SK-N-SH (cell line): ENCODE results near the gene CADM1. TPM values are rescaled to one million over a fixed set of nuclear protein-coding genes. Genes with fewer than 3 reads are reported as not detected.

ENCODE experiments used
- ELF1 ChIP-seq: IDR thresholded peaks from 2 replicates; pipeline ENCODE4 v1.4.0; 2012
- FOXJ3 ChIP-seq: sonication (generic); formaldehyde crosslinking; IDR thresholded peaks from 2 replicates; pipeline ENCODE4 v1.5.1; 2020; ENCODE audit warnings: mild to moderate bottlenecking, missing genetic modification reagents
- GATA2 ChIP-seq: sonication (generic); formaldehyde crosslinking; IDR thresholded peaks from 2 replicates; pipeline ENCODE4 v1.5.0; 2020; ENCODE audit warnings: mild to moderate bottlenecking, missing genetic modification reagents
- JUND ChIP-seq: IDR thresholded peaks from 2 replicates; pipeline ENCODE4 v1.4.0; 2012
- MXI1 ChIP-seq: IDR thresholded peaks from 2 replicates; pipeline ENCODE4 v1.6.1; 2012; ENCODE audit warnings: mild to moderate bottlenecking, low read depth, low read length, improper control_type of control experiment
- NFIC ChIP-seq: IDR thresholded peaks from 2 replicates; pipeline ENCODE4 v1.4.0; 2012; ENCODE audit warnings: borderline replicate concordance
- RAD21 ChIP-seq: IDR thresholded peaks from 2 replicates; pipeline ENCODE4 v1.6.1; 2012; ENCODE audit warnings: mild to moderate bottlenecking, low read length
- RFX5 ChIP-seq: IDR thresholded peaks from 2 replicates; pipeline ENCODE4 v1.6.1; 2012; ENCODE audit warnings: mild to moderate bottlenecking, improper control_type of control experiment, low read length
- RXRA ChIP-seq: IDR thresholded peaks from 2 replicates; pipeline ENCODE4 v1.4.0; 2012; ENCODE audit warnings: low read depth, mild to moderate bottlenecking, borderline replicate concordance
- TCF12 ChIP-seq: IDR thresholded peaks from 2 replicates; pipeline ENCODE4 v1.4.0; 2012
- YY1 ChIP-seq: IDR thresholded peaks from 2 replicates; pipeline ENCODE4 v1.4.0; 2012; ENCODE audit warnings: low read depth, mild to moderate bottlenecking
- polyA plus RNA-seq, 3 experiments: library from polyadenylated mRNA; depleted of rRNA; stranded (reverse); fragments of >200 nt; gene quantifications; 2 replicates each; pipeline ENCODE4 v1.2.3, GENCODE V29; 2012
- TF ChIP-seq, protein P1 (sequence below): IDR thresholded peaks from 2 replicates; pipeline ENCODE4 v1.6.1; 2012; ENCODE audit warnings: mild to moderate bottlenecking, low read depth, low read length, moderate library complexity
- TF ChIP-seq, protein P2 (sequence below): IDR thresholded peaks from 2 replicates; pipeline ENCODE4 v1.4.0; 2012; ENCODE audit warnings: low read depth, borderline replicate concordance
- TF ChIP-seq, protein P3 (sequence below): IDR thresholded peaks from 2 replicates; pipeline ENCODE4; 2012
- TF ChIP-seq, protein P4 (sequence below): IDR thresholded peaks from 2 replicates; pipeline ENCODE4 v1.4.0; 2012; ENCODE audit warnings: low read depth, borderline replicate concordance
- TF ChIP-seq, protein P5 (sequence below): IDR thresholded peaks from 2 replicates; pipeline ENCODE4 v1.4.0; 2012; ENCODE audit warnings: low read depth

CADM1 gene
- polyA plus RNA-seq, 1 of the 3 experiments (the other 2 are of a cell fraction): 7.9 TPM

DNA sequence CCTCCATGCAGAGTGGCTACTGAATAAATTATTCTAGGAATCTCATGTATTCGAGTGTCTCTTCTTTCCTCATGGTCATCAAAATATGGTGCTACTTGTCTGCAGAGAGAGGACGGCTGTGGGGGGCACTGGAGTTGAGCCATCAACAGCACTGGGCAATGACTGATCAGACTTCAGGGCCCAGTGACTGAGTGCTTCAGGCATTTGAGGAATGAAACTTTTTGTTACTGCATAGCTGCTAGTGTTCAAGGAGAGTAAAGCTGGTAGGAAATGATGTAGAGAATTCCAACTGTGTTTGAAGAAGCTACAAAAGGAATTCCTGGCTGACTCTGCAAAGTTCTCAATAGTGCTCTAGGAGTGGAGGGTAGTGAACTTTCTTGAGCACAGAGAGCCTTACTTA lies 277.7 kb downstream of the CADM1 start (continued):
- TF ChIP-seq, protein P1, sequence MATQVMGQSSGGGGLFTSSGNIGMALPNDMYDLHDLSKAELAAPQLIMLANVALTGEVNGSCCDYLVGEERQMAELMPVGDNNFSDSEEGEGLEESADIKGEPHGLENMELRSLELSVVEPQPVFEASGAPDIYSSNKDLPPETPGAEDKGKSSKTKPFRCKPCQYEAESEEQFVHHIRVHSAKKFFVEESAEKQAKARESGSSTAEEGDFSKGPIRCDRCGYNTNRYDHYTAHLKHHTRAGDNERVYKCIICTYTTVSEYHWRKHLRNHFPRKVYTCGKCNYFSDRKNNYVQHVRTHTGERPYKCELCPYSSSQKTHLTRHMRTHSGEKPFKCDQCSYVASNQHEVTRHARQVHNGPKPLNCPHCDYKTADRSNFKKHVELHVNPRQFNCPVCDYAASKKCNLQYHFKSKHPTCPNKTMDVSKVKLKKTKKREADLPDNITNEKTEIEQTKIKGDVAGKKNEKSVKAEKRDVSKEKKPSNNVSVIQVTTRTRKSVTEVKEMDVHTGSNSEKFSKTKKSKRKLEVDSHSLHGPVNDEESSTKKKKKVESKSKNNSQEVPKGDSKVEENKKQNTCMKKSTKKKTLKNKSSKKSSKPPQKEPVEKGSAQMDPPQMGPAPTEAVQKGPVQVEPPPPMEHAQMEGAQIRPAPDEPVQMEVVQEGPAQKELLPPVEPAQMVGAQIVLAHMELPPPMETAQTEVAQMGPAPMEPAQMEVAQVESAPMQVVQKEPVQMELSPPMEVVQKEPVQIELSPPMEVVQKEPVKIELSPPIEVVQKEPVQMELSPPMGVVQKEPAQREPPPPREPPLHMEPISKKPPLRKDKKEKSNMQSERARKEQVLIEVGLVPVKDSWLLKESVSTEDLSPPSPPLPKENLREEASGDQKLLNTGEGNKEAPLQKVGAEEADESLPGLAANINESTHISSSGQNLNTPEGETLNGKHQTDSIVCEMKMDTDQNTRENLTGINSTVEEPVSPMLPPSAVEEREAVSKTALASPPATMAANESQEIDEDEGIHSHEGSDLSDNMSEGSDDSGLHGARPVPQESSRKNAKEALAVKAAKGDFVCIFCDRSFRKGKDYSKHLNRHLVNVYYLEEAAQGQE: no peak
- TF ChIP-seq, protein P2, sequence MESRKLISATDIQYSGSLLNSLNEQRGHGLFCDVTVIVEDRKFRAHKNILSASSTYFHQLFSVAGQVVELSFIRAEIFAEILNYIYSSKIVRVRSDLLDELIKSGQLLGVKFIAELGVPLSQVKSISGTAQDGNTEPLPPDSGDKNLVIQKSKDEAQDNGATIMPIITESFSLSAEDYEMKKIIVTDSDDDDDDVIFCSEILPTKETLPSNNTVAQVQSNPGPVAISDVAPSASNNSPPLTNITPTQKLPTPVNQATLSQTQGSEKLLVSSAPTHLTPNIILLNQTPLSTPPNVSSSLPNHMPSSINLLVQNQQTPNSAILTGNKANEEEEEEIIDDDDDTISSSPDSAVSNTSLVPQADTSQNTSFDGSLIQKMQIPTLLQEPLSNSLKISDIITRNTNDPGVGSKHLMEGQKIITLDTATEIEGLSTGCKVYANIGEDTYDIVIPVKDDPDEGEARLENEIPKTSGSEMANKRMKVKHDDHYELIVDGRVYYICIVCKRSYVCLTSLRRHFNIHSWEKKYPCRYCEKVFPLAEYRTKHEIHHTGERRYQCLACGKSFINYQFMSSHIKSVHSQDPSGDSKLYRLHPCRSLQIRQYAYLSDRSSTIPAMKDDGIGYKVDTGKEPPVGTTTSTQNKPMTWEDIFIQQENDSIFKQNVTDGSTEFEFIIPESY: no peak
- TF ChIP-seq FOXJ3 (CRISPR knock-in tag): no peak
- TF ChIP-seq YY1: no peak
- no peak for TF ChIP-seq ELF1
- TF ChIP-seq, protein P3, sequence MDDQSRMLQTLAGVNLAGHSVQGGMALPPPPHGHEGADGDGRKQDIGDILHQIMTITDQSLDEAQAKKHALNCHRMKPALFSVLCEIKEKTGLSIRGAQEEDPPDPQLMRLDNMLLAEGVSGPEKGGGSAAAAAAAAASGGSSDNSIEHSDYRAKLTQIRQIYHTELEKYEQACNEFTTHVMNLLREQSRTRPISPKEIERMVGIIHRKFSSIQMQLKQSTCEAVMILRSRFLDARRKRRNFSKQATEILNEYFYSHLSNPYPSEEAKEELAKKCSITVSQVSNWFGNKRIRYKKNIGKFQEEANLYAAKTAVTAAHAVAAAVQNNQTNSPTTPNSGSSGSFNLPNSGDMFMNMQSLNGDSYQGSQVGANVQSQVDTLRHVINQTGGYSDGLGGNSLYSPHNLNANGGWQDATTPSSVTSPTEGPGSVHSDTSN: peak; percentile 46
- TF ChIP-seq, protein P4, sequence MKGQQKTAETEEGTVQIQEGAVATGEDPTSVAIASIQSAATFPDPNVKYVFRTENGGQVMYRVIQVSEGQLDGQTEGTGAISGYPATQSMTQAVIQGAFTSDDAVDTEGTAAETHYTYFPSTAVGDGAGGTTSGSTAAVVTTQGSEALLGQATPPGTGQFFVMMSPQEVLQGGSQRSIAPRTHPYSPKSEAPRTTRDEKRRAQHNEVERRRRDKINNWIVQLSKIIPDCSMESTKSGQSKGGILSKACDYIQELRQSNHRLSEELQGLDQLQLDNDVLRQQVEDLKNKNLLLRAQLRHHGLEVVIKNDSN: no peak
- no peak for TF ChIP-seq RXRA
- TF ChIP-seq GATA2: no peak
- no peak for TF ChIP-seq MXI1
- TF ChIP-seq JUND: peak; percentile 57
- TF ChIP-seq, protein P5, sequence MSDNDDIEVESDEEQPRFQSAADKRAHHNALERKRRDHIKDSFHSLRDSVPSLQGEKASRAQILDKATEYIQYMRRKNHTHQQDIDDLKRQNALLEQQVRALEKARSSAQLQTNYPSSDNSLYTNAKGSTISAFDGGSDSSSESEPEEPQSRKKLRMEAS: no peak
- peak; percentile 51 for TF ChIP-seq NFIC
- TF ChIP-seq RFX5: no peak
- TF ChIP-seq TCF12: peak; percentile 52; the same call in 1 of the 2 replicates
- TF ChIP-seq RAD21: no peak
